HG02642 (cell line): ENCODE data around the gene SMARCD3.

Source experiments
- ATAC-seq: cut with Tn5 transposase; IDR thresholded peaks from one replicate; pipeline ENCODE4 v1.9.1; 2021; ENCODE audit warnings: mild to moderate bottlenecking; ENCODE audit not compliant: unreplicated experiment, poor library complexity

SMARCD3 gene

GRCh38 chr7:151248346-151249033 is at the start of gene SMARCD3:
SMARCD3 (minus strand) TSS chr7:151248694; CDS start chr7:151248562, 132 bp downstream.
- no peak for ATAC-seq

GRCh38 chr7:151296202-151296992 is 47.9 kb upstream of the SMARCD3 start:
- ATAC-seq: no peak

- ATAC-seq: no peak
These were observed 44.4 kb upstream of the SMARCD3 start for GRCh38 chr7:151292850-151293249.

DNA sequence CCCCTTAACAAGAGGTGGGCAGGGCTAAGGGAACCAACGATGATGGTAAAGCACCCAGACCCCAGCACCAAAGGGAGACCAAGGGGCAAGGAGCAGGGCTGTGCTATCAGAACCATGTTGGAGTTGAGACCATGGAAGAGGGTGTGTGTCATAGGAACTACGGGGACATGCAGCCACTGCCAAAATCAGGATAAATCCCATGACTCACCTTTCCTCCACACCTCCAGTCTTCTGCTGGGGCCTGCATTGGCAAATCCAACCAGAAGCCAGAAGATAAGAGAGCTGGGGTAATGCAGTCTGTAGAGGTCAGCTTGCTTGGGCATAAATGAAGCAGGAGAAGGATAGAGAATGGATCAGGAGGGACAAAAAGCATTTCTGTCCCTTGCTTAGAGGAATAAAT is 42.7 kb upstream of the SMARCD3 start:
- no peak for ATAC-seq

GRCh38 chr7:151290355-151290760 is 41.9 kb upstream of the SMARCD3 start:
- no peak for ATAC-seq

DNA sequence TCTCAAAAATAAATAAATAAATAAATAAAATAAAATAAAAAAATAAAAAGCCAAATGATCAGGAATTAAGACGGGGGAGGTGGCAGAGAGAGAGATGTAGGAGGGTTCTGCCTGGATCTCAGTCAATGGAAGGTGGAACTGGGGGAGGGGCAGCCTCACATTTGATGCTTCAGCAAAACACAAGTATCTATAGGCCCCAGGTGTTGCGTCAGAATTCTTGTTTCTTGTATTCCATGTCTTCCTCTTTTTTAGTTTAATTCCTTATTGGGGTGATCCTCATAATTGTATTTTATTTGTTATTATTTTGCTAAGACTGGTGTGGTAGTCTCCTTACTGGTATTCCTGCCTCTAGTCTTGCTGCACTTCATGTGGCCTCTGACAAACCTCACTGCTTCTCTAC is 41.4 kb upstream of the SMARCD3 start:
- no peak for ATAC-seq

DNA sequence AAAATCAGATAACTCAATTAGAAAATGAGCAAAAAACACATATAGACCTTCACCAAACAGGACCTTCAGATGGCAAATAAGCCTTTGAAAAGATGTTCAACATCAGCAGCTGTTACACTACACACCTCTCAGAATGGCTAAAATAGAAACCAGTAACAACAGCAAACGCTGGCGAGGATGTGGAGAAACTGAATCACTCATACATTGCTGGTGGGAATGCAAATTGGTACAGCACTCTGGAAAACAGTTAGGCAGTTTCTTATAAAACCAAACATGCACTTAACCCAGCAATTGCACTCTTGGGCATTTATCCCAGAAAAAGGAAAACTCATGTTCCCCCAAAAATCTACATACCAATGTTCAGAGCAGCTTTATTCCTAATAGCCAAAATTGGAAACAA is 37.7 kb upstream of the SMARCD3 start:
- no peak for ATAC-seq

- ATAC-seq: no peak
These were observed 34.8 kb upstream of the SMARCD3 start for GRCh38 chr7:151283302-151283701.

- no peak for ATAC-seq
These were observed 33.6 kb upstream of the SMARCD3 start for GRCh38 chr7:151282111-151282510.

DNA sequence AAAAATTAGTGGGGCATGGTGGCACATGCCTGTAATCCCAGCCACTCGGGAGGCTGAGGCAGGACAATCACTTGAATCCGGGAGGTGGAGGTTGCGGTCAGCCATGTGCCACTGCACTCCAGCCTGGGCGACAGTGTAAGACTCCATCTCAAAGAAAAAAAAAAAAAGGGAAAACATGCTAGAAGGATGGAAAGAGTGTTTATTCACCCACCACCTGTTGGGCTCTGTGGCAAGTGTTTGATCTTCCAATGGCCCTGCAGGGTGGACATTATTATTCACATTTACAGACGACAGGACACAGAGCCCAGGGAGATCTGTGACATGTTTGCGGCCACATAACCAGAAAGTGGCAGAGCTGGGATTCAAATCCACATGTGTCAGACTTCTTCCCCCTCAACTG is 33.2 kb upstream of the SMARCD3 start:
- ATAC-seq: no peak

DNA sequence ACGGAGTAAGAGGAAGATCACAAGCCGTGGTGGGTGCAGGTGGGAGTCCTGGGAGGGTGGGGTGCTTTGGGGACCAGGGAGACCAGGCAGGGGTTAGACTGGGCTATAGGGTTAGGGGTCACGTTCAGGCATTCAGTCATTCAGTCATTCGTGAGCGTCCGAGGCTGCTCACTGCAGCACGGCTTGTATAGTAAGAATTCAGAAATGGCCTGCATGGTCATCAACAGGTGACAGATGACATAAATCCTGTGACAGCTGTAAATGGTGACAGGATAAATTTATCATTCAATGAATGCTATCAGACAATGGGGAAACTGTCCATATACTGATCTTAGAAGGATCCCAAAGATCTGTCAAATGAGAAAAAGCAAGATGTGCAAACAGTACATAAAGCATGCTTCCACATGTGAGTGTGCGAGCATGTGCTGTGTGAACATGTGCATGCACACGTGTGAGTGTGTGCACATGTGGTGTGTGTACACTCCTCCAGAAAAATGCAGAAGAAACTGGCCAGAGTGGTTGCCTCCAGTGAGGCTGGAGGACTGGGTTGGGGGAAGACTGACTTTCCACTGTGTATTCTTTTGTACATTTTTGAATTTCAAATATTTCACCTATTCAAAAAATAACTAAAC is 32.0 kb upstream of the SMARCD3 start:
- no peak for ATAC-seq

GRCh38 chr7:151279868-151280267 is 31.4 kb upstream of the SMARCD3 start:
- ATAC-seq: no peak

GRCh38 chr7:151278949-151279348 is 30.5 kb upstream of the SMARCD3 start:
- ATAC-seq: no peak

DNA sequence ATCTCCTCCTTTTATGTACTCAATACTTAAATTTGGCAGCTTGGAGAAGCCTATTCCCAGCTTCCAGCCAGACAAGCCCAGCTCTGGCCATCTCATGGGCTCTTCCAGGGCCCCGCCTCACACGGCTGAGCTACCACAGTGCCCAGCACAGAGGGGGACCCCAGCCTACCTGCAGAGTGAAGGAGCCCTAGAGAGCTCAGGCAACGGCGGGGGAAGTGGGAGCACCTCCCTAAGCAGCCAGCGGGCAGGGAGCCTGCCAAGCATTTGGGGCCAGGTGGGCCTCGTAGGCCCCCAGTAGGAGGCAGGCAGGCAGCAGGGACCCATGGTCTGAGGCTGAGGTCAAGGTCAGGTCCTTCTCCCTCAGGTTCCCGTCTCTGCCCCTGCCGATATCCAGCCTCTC is 29.1 kb upstream of the SMARCD3 start:
- no peak for ATAC-seq

DNA sequence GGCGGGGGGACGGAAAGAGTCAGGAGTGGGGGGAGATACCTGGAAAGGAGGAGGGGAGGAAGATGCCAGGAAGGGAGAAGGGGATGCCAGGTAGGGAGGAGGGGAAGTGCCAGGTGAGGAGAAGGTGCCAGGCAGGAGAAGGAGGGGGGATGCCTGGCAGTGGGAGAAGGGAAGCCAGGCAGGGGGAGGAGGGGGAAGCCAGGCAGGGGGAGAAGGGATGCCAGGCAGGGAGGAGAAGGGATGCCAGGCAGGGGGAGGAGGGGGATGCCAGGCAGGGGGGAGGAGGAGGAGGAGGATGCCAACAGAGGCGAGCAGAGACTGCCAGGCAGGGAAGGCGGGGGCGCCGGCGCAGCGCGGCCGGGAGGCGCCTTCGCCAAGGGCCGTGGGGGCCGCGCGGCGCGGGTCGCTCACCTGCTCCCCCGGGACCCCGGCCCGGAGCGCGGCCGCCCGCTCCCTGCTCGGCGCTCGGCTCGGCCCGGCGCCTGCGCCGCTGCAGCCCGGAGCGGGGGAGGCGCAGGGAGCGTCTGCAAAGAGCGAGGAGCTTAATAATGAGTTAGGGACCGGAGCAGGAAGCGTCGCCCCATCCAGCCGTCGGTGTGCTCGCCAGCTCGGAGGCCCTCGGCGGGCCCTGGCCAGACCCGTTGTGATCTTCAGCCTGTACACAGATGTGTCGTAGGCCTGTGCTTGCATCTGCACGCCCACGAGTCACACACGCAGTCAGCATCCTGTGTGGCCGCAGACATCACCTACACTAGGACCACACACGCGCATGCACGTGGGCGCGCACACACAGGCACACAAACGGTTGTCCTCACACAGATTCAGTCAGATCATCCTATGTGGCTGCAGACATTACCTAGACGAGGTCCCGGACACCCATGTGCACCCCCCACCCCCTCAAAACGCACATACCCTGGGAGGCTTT is 28.4 kb upstream of the SMARCD3 start:
- ATAC-seq: peak; percentile 72

DNA sequence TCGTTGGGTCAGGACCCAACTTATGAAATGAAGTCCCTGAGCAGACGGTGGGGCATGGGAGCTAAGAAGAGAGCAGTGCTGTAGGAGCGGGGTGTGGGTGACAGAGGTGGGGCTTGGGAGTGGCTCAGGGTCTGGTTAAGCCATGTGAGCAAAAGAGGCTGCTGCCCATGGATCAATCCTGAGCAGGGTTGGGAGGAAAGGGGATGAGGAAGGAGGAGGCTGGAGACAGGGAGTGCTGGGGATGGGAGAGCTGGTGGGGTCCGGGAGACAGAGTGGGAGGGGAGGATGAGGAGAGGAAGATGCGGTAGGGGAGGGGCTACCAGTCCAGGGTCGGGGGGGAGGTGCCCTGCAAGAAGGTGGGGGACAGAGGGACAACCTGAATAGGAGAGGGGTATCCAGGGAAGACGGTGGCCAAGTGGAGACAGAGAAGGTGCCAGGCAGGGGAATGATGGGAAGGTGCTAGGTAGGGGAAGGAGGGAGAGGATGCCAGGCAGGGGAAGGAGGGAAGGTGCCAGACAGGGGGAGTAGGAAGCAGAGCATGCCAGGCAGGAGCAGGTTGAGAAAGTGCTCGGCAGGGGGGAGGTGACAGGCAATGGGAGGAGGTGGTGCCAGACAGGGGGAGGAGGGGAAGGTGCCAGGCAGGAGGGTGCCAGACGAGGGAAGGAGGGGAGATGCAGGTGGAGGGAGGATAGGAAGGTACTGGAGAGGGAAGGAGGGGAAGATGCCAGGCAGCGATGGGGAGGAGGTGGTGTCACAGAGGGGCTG is 27.5 kb upstream of the SMARCD3 start:
- ATAC-seq: no peak

- ATAC-seq: no peak
These were observed 26.7 kb upstream of the SMARCD3 start for GRCh38 chr7:151274936-151275812.

GRCh38 chr7:151274396-151274795 is 25.9 kb upstream of the SMARCD3 start:
- ATAC-seq: no peak
